ENCODE measurements around the gene UGT2B15. TPM values are rescaled to one million over a fixed set of nuclear protein-coding genes. Genes with fewer than 3 reads are reported as not detected.
"Not testable (repeated sequence)": the region's sequence is repeated elsewhere in the genome, so short reads cannot be mapped to it uniquely, and the experiment has no call there.

UGT2B15 gene
- total RNA-seq, 1 experiment from 2014 or later = 0.32 TPM

DNA sequence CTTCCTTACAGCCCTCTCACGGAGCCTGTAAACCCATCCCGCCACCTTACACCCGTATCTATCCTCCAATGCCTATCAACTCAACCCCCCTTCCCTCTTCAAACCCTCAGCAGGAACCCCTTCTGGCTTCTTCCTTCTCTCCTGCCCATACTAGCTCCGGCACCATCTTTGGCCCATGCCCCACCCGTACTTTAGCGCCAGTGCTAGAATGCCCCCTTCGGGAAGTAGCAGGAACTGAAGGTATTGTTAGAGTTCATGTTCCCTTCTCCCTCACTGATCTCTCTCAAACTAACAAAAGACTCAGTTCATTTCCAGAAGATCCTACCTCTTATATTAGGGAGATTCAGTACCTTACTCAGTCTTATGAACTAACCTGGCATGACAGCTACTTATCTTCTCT lies 2.7 kb upstream of the UGT2B15 start:
- no peaks in the 10 kb centered on the region for H3K36me3 Mint-ChIP-seq (ENCODE audit: insufficient read depth, unreplicated experiment)
- no peaks in the 10 kb centered on the region for H3K4me1 Mint-ChIP-seq (ENCODE audit: low read depth, unreplicated experiment)
- H3K27me3 Mint-ChIP-seq (ENCODE audit: insufficient read depth, unreplicated experiment) = no peaks in the 10 kb centered on the region
- Histone ChIP-seq H3K4me3 (ENCODE audit: low read depth, low read length) (no peak overlapping the region), H3K4me1 (no peaks in the 10 kb centered on the region), H3K27me3 (replicated peaks; ENCODE audit: control insufficient read depth, insufficient read depth, low read length) (no peaks in the 10 kb centered on the region), H3K9me3 (no peaks in the 10 kb centered on the region), H3K36me3 (ENCODE audit: control insufficient read depth, insufficient read depth, low read length) (no peaks in the 10 kb centered on the region)
- ChIA-PET POLR2A (no interaction called here), CTCF (no interaction called here)
- no peak for DNase-seq
- BruUV-seq (replicated peaks) = no TSS peak
- intact Hi-C loops (cut with micrococcal nuclease; ENCODE audit: unreplicated experiment) = no loop called here
- TF ChIP-seq, protein P1, sequence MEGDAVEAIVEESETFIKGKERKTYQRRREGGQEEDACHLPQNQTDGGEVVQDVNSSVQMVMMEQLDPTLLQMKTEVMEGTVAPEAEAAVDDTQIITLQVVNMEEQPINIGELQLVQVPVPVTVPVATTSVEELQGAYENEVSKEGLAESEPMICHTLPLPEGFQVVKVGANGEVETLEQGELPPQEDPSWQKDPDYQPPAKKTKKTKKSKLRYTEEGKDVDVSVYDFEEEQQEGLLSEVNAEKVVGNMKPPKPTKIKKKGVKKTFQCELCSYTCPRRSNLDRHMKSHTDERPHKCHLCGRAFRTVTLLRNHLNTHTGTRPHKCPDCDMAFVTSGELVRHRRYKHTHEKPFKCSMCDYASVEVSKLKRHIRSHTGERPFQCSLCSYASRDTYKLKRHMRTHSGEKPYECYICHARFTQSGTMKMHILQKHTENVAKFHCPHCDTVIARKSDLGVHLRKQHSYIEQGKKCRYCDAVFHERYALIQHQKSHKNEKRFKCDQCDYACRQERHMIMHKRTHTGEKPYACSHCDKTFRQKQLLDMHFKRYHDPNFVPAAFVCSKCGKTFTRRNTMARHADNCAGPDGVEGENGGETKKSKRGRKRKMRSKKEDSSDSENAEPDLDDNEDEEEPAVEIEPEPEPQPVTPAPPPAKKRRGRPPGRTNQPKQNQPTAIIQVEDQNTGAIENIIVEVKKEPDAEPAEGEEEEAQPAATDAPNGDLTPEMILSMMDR (IDR thresholded peaks at IDR 0.05; ENCODE audit: insufficient read depth in 1 of 2, low read depth in 1 of 2, low read length in 1 of 2, severe bottlenecking in 1 of 2, unreplicated experiment in 1 of 2) = no peak
- H3K27ac Mint-ChIP-seq (ENCODE audit: unreplicated experiment) = peak overlapping the region; percentile 24
- H3K4me3 Mint-ChIP-seq (ENCODE audit: unreplicated experiment) = no peak overlapping the region
- peaks cover 40% of the 10 kb centered on the region for H3K9me3 Mint-ChIP-seq (ENCODE audit: unreplicated experiment)

DNA sequence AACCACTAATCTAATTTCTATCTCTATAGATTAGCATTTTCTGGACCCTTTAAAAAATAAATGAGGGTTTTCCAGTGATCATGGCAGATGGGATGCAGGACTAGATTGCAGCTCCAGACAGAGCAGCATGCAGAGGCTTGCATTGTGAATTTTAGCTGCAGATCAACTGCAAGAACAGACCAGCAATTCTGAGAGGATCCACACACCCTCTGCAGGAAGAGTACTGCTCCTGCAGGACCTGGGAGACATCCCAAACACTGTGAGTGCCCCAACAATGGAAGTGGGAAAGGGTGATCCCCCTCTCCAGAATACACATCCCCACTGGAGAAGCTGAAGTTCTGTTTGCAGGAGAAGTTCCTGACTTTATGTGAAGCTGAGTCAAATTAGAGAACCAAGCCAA lies 765 bp upstream of the UGT2B15 start:
- H3K4me3 ChIP-seq (ENCODE audit: low read depth, low read length); H3K27me3 Mint-ChIP-seq (ENCODE audit: insufficient read depth, unreplicated experiment); H3K27ac Mint-ChIP-seq (ENCODE audit: unreplicated experiment); CTCF ChIA-PET; H3K4me1 Mint-ChIP-seq (ENCODE audit: low read depth, unreplicated experiment); POLR2A ChIA-PET; H3K4me1 ChIP-seq; H3K4me3 Mint-ChIP-seq (ENCODE audit: unreplicated experiment); H3K9me3 ChIP-seq; H3K36me3 ChIP-seq (ENCODE audit: control insufficient read depth, insufficient read depth, low read length); H3K36me3 Mint-ChIP-seq (ENCODE audit: insufficient read depth, unreplicated experiment); intact Hi-C loops (cut with micrococcal nuclease; ENCODE audit: unreplicated experiment); BruUV-seq (replicated peaks); H3K27me3 ChIP-seq (replicated peaks; ENCODE audit: control insufficient read depth, insufficient read depth, low read length): not testable (repeated sequence)
- peaks cover 37% of the 10 kb centered on the region for H3K9me3 Mint-ChIP-seq (ENCODE audit: unreplicated experiment)
- peak; percentile 34 to 50 for DNase-seq

DNA sequence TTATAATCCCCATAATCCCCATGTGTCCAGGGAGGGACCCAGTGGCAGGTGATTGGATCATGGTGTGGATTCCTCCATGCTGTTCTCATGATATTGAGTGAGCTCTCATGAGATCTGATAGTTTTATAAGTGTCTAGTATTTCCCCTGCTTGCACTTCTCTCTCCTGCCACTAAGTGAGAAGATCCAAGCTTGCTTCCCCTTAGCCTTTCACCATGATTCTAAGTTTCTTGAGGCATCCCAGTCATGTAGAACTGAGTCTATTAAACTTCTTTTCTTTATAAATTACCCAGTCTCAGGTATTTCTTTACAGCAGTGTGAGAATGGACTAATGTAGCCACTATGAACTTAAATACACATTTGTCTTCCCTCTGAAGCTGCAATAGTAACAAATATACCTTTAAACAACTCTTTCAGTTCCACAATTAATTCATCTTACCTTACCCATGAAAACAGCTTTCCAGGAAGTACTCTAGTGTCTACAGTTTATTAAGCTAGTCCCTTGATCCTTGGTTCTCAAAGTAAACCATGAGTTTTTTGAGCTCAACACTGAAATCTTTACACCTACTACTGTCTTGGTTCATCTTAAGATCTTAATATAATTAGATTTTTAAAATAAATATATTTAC lies 1.8 kb downstream of the UGT2B15 start:
- DNase-seq; BruUV-seq (replicated peaks); H3K4me1 Mint-ChIP-seq (ENCODE audit: low read depth, unreplicated experiment); H3K36me3 Mint-ChIP-seq (ENCODE audit: insufficient read depth, unreplicated experiment); intact Hi-C loops (cut with micrococcal nuclease; ENCODE audit: unreplicated experiment); H3K27ac Mint-ChIP-seq (ENCODE audit: unreplicated experiment); H3K36me3 ChIP-seq (ENCODE audit: control insufficient read depth, insufficient read depth, low read length); H3K4me3 Mint-ChIP-seq (ENCODE audit: unreplicated experiment); H3K4me3 ChIP-seq (ENCODE audit: low read depth, low read length); POLR2A ChIA-PET; CTCF ChIA-PET; H3K9me3 ChIP-seq; H3K27me3 ChIP-seq (replicated peaks; ENCODE audit: control insufficient read depth, insufficient read depth, low read length); H3K4me1 ChIP-seq; H3K27me3 Mint-ChIP-seq (ENCODE audit: insufficient read depth, unreplicated experiment): not testable (repeated sequence)
- H3K9me3 Mint-ChIP-seq (ENCODE audit: unreplicated experiment) = peaks cover 13% of the 10 kb centered on the region

DNA sequence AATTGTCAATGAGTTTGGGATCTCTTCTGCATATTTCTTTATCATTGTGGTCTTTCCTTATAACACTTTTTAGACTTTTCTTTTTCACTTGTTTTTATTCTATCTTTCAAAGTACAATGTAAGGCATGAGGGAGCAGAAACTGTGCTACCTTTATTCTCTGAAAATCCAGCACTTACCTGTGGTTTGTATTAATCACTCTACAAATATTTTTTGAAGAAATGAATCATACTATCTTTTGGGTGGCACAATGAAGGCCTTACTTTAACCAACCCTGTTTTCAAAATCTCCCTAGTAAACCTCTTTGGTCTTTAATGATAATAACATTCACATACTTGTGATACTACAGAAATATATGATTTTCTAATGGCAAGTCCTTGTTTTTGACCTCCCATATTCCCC lies 2.9 kb downstream of the UGT2B15 start:
- BruUV-seq (replicated peaks); intact Hi-C loops (cut with micrococcal nuclease; ENCODE audit: unreplicated experiment); H3K36me3 Mint-ChIP-seq (ENCODE audit: insufficient read depth, unreplicated experiment); H3K27me3 ChIP-seq (replicated peaks; ENCODE audit: control insufficient read depth, insufficient read depth, low read length); H3K9me3 Mint-ChIP-seq (ENCODE audit: unreplicated experiment); CTCF ChIA-PET; DNase-seq; H3K4me1 Mint-ChIP-seq (ENCODE audit: low read depth, unreplicated experiment); H3K36me3 ChIP-seq (ENCODE audit: control insufficient read depth, insufficient read depth, low read length); H3K4me3 Mint-ChIP-seq (ENCODE audit: unreplicated experiment); H3K27ac Mint-ChIP-seq (ENCODE audit: unreplicated experiment); H3K9me3 ChIP-seq; H3K4me1 ChIP-seq; POLR2A ChIA-PET; H3K4me3 ChIP-seq (ENCODE audit: low read depth, low read length); H3K27me3 Mint-ChIP-seq (ENCODE audit: insufficient read depth, unreplicated experiment): not testable (repeated sequence)

DNA sequence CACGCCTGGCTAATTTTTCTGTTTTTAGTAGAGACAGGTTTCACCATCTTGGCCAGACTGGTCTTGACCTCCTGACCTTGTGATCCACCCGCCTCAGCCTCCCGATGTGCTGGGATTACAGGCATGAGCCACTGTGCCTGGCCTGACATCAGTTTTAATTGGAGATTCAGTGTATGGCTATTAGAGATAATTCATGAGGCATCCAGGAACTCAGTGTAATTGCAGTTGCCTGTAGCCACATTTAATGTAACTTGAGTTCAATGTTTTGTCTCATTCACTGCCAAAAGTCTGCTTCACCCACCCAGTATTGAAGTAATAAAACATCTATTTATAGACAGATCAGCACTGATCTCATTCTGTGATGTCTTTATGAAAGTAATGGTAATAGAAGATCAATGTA lies 5.7 kb downstream of the UGT2B15 start:
- H3K4me3 Mint-ChIP-seq (ENCODE audit: unreplicated experiment); H3K9me3 Mint-ChIP-seq (ENCODE audit: unreplicated experiment); BruUV-seq (replicated peaks); H3K4me3 ChIP-seq (ENCODE audit: low read depth, low read length); H3K4me1 ChIP-seq; H3K4me1 Mint-ChIP-seq (ENCODE audit: low read depth, unreplicated experiment); CTCF ChIA-PET; H3K27me3 Mint-ChIP-seq (ENCODE audit: insufficient read depth, unreplicated experiment); POLR2A ChIA-PET; H3K36me3 Mint-ChIP-seq (ENCODE audit: insufficient read depth, unreplicated experiment); DNase-seq; H3K36me3 ChIP-seq (ENCODE audit: control insufficient read depth, insufficient read depth, low read length); intact Hi-C loops (cut with micrococcal nuclease; ENCODE audit: unreplicated experiment); H3K27ac Mint-ChIP-seq (ENCODE audit: unreplicated experiment); H3K9me3 ChIP-seq; H3K27me3 ChIP-seq (replicated peaks; ENCODE audit: control insufficient read depth, insufficient read depth, low read length): not testable (repeated sequence)

DNA sequence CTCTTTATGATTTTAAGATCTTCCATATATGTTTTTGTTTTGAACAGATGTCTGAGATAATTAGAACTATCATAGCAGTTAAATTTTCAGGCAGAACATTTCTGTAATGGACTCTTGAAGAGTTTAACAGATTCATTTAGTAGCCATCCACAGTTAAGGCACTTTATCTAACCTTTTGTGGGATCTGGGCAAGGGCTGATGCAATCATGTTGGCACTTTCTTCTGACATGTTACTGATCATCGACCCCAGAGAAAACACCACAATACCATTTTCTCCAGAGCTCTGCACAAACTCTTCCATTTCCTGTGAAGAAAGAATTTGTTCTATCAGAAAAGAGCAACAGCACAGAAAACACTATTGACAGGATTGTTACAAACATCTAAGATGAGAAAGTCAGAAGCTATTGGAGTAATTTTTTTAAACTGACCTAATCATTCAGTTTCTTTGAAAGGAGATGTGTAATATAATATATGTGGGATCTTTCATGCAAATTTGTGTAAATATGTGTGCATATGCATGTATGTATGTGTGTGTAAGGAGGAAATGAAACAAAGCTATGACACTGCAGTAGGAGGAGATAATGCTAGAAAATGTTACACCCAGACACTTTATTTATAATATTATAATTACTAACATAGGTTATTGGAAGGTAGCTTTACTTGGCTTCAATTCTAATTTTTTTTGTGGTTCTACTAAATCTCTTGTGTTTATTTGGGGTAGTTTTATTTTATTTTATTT lies 7.4 kb downstream of the UGT2B15 start:
- H3K27me3 Mint-ChIP-seq (ENCODE audit: insufficient read depth, unreplicated experiment); H3K27ac Mint-ChIP-seq (ENCODE audit: unreplicated experiment); intact Hi-C loops (cut with micrococcal nuclease; ENCODE audit: unreplicated experiment); H3K4me1 ChIP-seq; CTCF ChIA-PET; H3K4me3 ChIP-seq (ENCODE audit: low read depth, low read length); BruUV-seq (replicated peaks); H3K9me3 Mint-ChIP-seq (ENCODE audit: unreplicated experiment); H3K27me3 ChIP-seq (replicated peaks; ENCODE audit: control insufficient read depth, insufficient read depth, low read length); H3K9me3 ChIP-seq; H3K36me3 ChIP-seq (ENCODE audit: control insufficient read depth, insufficient read depth, low read length); H3K36me3 Mint-ChIP-seq (ENCODE audit: insufficient read depth, unreplicated experiment); H3K4me3 Mint-ChIP-seq (ENCODE audit: unreplicated experiment); H3K4me1 Mint-ChIP-seq (ENCODE audit: low read depth, unreplicated experiment); POLR2A ChIA-PET; DNase-seq: not testable (repeated sequence)
